Stimulated activated CD4-positive, alpha-beta T cell treated with anti-CD3 and anti-CD28 coated beads, Interleukin-12 subunit alpha, Interleukin-12 subunit beta, amount 100 ng/mL, for 48 hours (primary cell): ENCODE results near the gene EDC3.

Source experiments
- DNase-seq, 3 donors: peaks; one replicate each; pipeline ENCODE4 v3.0.0-alpha.2; 2020; ENCODE audit warnings: low read depth in 2 of 3, low spot score in 1 of 3

The EDC3 gene

GRCh38 chr15:74585191-74585590 is 110.6 kb downstream of the EDC3 start:
- DNase-seq, result no peak

- no peak for DNase-seq
These were observed 111.0 kb downstream of the EDC3 start for GRCh38 chr15:74584779-74585178.

- no peak for DNase-seq
These were observed 111.6 kb downstream of the EDC3 start for GRCh38 chr15:74584204-74584603.
